Tibial nerve (tissue), 4 donors: ENCODE measurements around the gene MAPK13. TPM values are rescaled to one million over a fixed set of nuclear protein-coding genes. Genes with fewer than 3 reads are reported as not detected.

Experiments used
- DNase-seq, 2 donors: peaks; one replicate each; pipeline ENCODE4 v3.0.0-alpha.2; 2019; ENCODE audit warnings: low spot score in 2 of 2
- H3K27ac ChIP-seq, 4 donors: fragments of 200-600 bp; sonication (generic) in 3 of 4; one replicate each; pipeline ENCODE4 v1.5.1; 2017 to 2019; ENCODE audit warnings: mild to moderate bottlenecking in 1 of 4
- H3K27me3 ChIP-seq, 2 donors: fragments of 200-600 bp; sonication (generic) in 1 of 2; one replicate each; pipeline versions ENCODE4 v1.5.1 to v1.6.0; 2017 to 2019
- H3K36me3 ChIP-seq, 3 donors: fragments of 200-600 bp; sonication (generic); one replicate each; pipeline ENCODE4 v1.5.1; 2018 to 2019
- H3K4me1 ChIP-seq, 4 donors: fragments of 200-600 bp; sonication (generic) in 3 of 4; one replicate each; pipeline ENCODE4 v1.5.1; 2017 to 2019
- H3K4me3 ChIP-seq, 4 donors: fragments of 200-600 bp; sonication (generic) in 3 of 4; one replicate each; pipeline ENCODE4 v1.5.1; 2017 to 2019; ENCODE audit warnings: mild to moderate bottlenecking in 1 of 4, moderate library complexity in 1 of 4
- H3K9me3 ChIP-seq, 4 donors: fragments of 200-600 bp; sonication (generic) in 3 of 4; one replicate each; pipeline ENCODE4 v1.5.1; 2017 to 2019
- CTCF ChIP-seq, 5 experiments: fragments of 200-600 bp in 3 of 5; fragments of 450-650 bp in 2 of 5; sonication (generic) in 3 of 5; IDR thresholded peaks; one replicate each; pipeline ENCODE4 v1.5.1; 2016 to 2019; ENCODE audit warnings: antibody characterized with exemption in 5 of 5, mild to moderate bottlenecking in 3 of 5, moderate library complexity in 2 of 5
- EP300 ChIP-seq, 2 donors: sonication (generic); formaldehyde crosslinking; IDR thresholded peaks; one replicate each; pipeline ENCODE4 v1.6.1; 2017; ENCODE audit warnings: antibody characterized with exemption in 2 of 2, mild to moderate bottlenecking in 1 of 2
- POLR2A ChIP-seq, 2 donors: fragments of 450-650 bp; IDR thresholded peaks; one replicate each; pipeline ENCODE4 v1.6.1; 2017; ENCODE audit warnings: antibody characterized with exemption in 2 of 2, mild to moderate bottlenecking in 2 of 2, moderate library complexity in 2 of 2
- WGBS, 2 donors: methylation state at CpG; one replicate each; pipeline ENCODE4 v1.1.5; 2018; 5-methylcytosine and 5-hydroxymethylcytosine counted together
- total RNA-seq, 4 donors: library from RNA; depleted of rRNA; stranded (reverse); fragments of >200 nt; gene quantifications; one replicate each; pipeline ENCODE4 v1.1.0, GENCODE V29; 2016

Gene MAPK13
- total RNA-seq, 4 donors from 2014 or later = 2.7 to 11.7 (median 7.2) TPM

- Histone ChIP-seq H3K36me3 (peaks cover 0 to 11% (median 0%) of the 10 kb centered on the region in 3 donors), H3K27ac (no peak overlapping the region), H3K4me3 (no peak overlapping the region), H3K4me1 (no peaks in the 10 kb centered on the region), H3K9me3 (no peaks in the 10 kb centered on the region), H3K27me3 (no peaks in the 10 kb centered on the region)
- no peak for DNase-seq
- 89 to 100% methylated on average over 2 of the region's 2 CpGs for WGBS, 2 donors
- TF ChIP-seq POLR2A (IDR thresholded peaks at IDR 0.05) (no peak), CTCF (IDR thresholded peaks at IDR 0.05) (no peak), EP300 (IDR thresholded peaks at IDR 0.05) (no peak)
These were observed 39.0 kb downstream of the MAPK13 start for GRCh38 chr6:36169023-36170007.

GRCh38 chr6:36170704-36171103 is 40.4 kb downstream of the MAPK13 start:
- 96 to 99% methylated on average over 2 of the region's 2 CpGs for WGBS, 2 donors
- no peak overlapping the region for H3K27ac ChIP-seq
- H3K4me1 ChIP-seq = no peaks in the 10 kb centered on the region
- H3K27me3 ChIP-seq = no peaks in the 10 kb centered on the region
- no peak for DNase-seq
- no peak overlapping the region for H3K4me3 ChIP-seq
- no peaks in the 10 kb centered on the region for H3K9me3 ChIP-seq
- TF ChIP-seq EP300 (IDR thresholded peaks at IDR 0.05) = no peak
- no peak for TF ChIP-seq CTCF (IDR thresholded peaks at IDR 0.05)
- no peak for TF ChIP-seq POLR2A (IDR thresholded peaks at IDR 0.05)
- H3K36me3 ChIP-seq = peaks cover 0 to 11% (median 0%) of the 10 kb centered on the region in 3 donors

GRCh38 chr6:36171573-36171972 is 41.3 kb downstream of the MAPK13 start:
- Histone ChIP-seq H3K27ac (no peak overlapping the region), H3K27me3 (no peaks in the 10 kb centered on the region), H3K9me3 (no peaks in the 10 kb centered on the region), H3K36me3 (peaks cover 0 to 11% (median 0%) of the 10 kb centered on the region in 3 donors), H3K4me1 (no peaks in the 10 kb centered on the region), H3K4me3 (no peak overlapping the region)
- DNase-seq = no peak
- 85 to 92% methylated on average over 2 of the region's 2 CpGs for WGBS, 2 donors
- TF ChIP-seq EP300 (IDR thresholded peaks at IDR 0.05) = no peak
- TF ChIP-seq POLR2A (IDR thresholded peaks at IDR 0.05) = no peak

GRCh38 chr6:36177166-36177565 is 46.9 kb downstream of the MAPK13 start:
- no peak overlapping the region for H3K4me3 ChIP-seq
- no peaks in the 10 kb centered on the region for H3K27me3 ChIP-seq
- H3K9me3 ChIP-seq = peaks cover 0 to 22% (median 0%) of the 10 kb centered on the region in 4 donors
- TF ChIP-seq POLR2A (IDR thresholded peaks at IDR 0.05) = no peak
- TF ChIP-seq EP300 (IDR thresholded peaks at IDR 0.05) = no peak
- no peak for TF ChIP-seq CTCF (IDR thresholded peaks at IDR 0.05)
- no peak for DNase-seq
- no peak overlapping the region for H3K27ac ChIP-seq
- H3K36me3 ChIP-seq = peaks cover 0 to 16% (median 0%) of the 10 kb centered on the region in 3 donors
- no peaks in the 10 kb centered on the region for H3K4me1 ChIP-seq

DNA sequence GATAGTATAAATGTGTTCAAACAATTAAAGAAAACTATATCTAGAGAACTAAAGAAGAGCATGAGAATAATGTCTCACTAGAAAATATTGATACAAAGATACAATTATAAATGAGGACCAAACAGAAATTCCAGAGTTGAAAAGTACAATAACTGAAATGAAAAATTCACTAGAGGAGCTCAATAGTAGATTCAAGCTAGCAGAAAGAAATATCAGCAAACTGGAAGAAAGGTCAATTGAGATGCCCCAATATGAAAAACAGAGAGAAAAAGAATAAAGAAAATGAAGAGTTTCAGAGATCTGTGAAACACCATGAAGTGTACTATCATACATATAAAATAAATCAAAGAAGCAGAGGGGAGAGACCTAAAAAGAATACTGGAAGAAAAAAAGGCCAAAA is 48.2 kb downstream of the MAPK13 start:
- Histone ChIP-seq H3K27me3 (no peaks in the 10 kb centered on the region), H3K36me3 (peaks cover 0 to 10% (median 0%) of the 10 kb centered on the region in 3 donors), H3K4me3 (no peak overlapping the region), H3K27ac (no peak overlapping the region), H3K4me1 (no peaks in the 10 kb centered on the region), H3K9me3 (peaks cover 0 to 32% (median 0%) of the 10 kb centered on the region in 4 donors)
- no peak for DNase-seq
- TF ChIP-seq EP300 (IDR thresholded peaks at IDR 0.05) = no peak
- TF ChIP-seq CTCF (IDR thresholded peaks at IDR 0.05) = no peak
- TF ChIP-seq POLR2A (IDR thresholded peaks at IDR 0.05) = no peak
